Calu3 (cell line): ENCODE data around the gene KRTAP5-5. TPM values are rescaled to one million over a fixed set of nuclear protein-coding genes. Genes with fewer than 3 reads are reported as not detected.
"Not testable (repeated sequence)": the region's sequence is repeated elsewhere in the genome, so short reads cannot be mapped to it uniquely, and the experiment has no call there.

ENCODE experiments used
- BruUV-seq: library from RNA; stranded (reverse); fragments of 400-500 nt; replicated peaks from 2 replicates; lab custom pipeline; 2021; lab: Mats Ljungman, UMichigan
- CTCF ChIA-PET: fragments of 300-600 bp; sonication (Branson Sonifier 250); formaldehyde crosslinking; loops from one replicate; lab custom pipeline; 2022; ENCODE audit warnings: antibody characterized with exemption; lab: Charles Lee
- DNase-seq: peaks from one replicate; pipeline ENCODE4 v3.0.0; 2022
- H3K27ac Mint-ChIP-seq: one replicate; pipeline ENCODE4 v1.8.0; 2022; ENCODE audit warnings: mixed read lengths; ENCODE audit not compliant: unreplicated experiment
- H3K27me3 Mint-ChIP-seq: one replicate; pipeline ENCODE4 v1.8.0; 2022; ENCODE audit warnings: mixed read lengths; ENCODE audit not compliant: unreplicated experiment
- H3K36me3 Mint-ChIP-seq: one replicate; pipeline ENCODE4 v1.8.0; 2022; ENCODE audit warnings: mild to moderate bottlenecking, moderate library complexity, mixed read lengths; ENCODE audit not compliant: insufficient read depth, unreplicated experiment
- H3K4me1 Mint-ChIP-seq: one replicate; pipeline ENCODE4 v1.8.0; 2022; ENCODE audit warnings: mild to moderate bottlenecking, low read depth, mixed read lengths; ENCODE audit not compliant: unreplicated experiment
- H3K4me3 Mint-ChIP-seq: one replicate; pipeline ENCODE4 v1.8.0; 2022; ENCODE audit warnings: mild to moderate bottlenecking, low read depth, moderate library complexity, mixed read lengths; ENCODE audit not compliant: unreplicated experiment
- H3K9me3 Mint-ChIP-seq: one replicate; pipeline ENCODE4 v1.8.0; 2022; ENCODE audit warnings: low read depth, mixed read lengths; ENCODE audit not compliant: unreplicated experiment
- intact Hi-C: fragments of 100-400 bp; cut with micrococcal nuclease; formaldehyde crosslinking; loops from one replicate; pipeline ENCODE4 v1.10.0; 2022; ENCODE audit not compliant: unreplicated experiment
- total RNA-seq: library from RNA; stranded (reverse); gene quantifications from 2 replicates; pipeline ENCODE4 v1.2.3, GENCODE V29; 2022
- TF ChIP-seq, protein P1 (sequence below): fragments of 200-600 bp; IDR thresholded peaks from one replicate; pipeline ENCODE4 v1.8.0; 2022; ENCODE audit warnings: antibody characterized with exemption; ENCODE audit not compliant: unreplicated experiment

The KRTAP5-5 gene
- total RNA-seq, 1 experiment from 2014 or later: not detected

GRCh38 chr11:1656670-1657069 lies 27.1 kb downstream of the KRTAP5-5 start:
- intact Hi-C loops: no loop called here
- Mint-ChIP-seq H3K36me3 (no peaks in the 10 kb centered on the region), H3K27ac (no peak overlapping the region), H3K4me3 (no peak overlapping the region), H3K4me1 (no peaks in the 10 kb centered on the region), H3K27me3 (peaks cover 89% of the 10 kb centered on the region), H3K9me3 (no peaks in the 10 kb centered on the region)
- no TSS peak for BruUV-seq
- no peak for DNase-seq
- CTCF ChIA-PET: no interaction called here
- TF ChIP-seq, protein P1, sequence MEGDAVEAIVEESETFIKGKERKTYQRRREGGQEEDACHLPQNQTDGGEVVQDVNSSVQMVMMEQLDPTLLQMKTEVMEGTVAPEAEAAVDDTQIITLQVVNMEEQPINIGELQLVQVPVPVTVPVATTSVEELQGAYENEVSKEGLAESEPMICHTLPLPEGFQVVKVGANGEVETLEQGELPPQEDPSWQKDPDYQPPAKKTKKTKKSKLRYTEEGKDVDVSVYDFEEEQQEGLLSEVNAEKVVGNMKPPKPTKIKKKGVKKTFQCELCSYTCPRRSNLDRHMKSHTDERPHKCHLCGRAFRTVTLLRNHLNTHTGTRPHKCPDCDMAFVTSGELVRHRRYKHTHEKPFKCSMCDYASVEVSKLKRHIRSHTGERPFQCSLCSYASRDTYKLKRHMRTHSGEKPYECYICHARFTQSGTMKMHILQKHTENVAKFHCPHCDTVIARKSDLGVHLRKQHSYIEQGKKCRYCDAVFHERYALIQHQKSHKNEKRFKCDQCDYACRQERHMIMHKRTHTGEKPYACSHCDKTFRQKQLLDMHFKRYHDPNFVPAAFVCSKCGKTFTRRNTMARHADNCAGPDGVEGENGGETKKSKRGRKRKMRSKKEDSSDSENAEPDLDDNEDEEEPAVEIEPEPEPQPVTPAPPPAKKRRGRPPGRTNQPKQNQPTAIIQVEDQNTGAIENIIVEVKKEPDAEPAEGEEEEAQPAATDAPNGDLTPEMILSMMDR: no peak

DNA sequence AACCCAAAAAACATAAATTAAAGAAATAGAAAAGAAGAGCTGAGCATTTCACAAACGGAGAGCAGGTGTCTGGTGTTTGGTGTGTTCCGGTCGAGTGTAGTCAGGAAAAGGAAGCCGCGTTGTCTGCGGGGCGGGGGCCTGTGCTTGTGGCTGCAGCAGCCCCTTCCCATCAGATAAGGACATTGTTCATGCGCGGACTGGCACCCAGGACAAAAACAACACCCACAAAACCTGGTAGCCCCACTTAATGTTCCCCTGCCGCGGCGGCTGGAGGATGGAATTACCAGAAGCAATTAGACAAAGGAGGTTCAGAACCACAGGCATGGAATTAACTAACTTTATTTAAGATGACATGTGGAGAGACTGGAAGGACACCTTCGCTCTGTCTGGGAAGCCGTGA lies 29.9 kb downstream of the KRTAP5-5 start:
- no peak overlapping the region for H3K27ac Mint-ChIP-seq
- DNase-seq: no peak
- peaks cover 85% of the 10 kb centered on the region for H3K27me3 Mint-ChIP-seq
- no peaks in the 10 kb centered on the region for H3K4me1 Mint-ChIP-seq
- BruUV-seq: no TSS peak
- no peak overlapping the region for H3K4me3 Mint-ChIP-seq
- no peaks in the 10 kb centered on the region for H3K9me3 Mint-ChIP-seq
- no peaks in the 10 kb centered on the region for H3K36me3 Mint-ChIP-seq
- intact Hi-C loops: no loop called here
- TF ChIP-seq, protein P1: no peak
- CTCF ChIA-PET: no interaction called here

DNA sequence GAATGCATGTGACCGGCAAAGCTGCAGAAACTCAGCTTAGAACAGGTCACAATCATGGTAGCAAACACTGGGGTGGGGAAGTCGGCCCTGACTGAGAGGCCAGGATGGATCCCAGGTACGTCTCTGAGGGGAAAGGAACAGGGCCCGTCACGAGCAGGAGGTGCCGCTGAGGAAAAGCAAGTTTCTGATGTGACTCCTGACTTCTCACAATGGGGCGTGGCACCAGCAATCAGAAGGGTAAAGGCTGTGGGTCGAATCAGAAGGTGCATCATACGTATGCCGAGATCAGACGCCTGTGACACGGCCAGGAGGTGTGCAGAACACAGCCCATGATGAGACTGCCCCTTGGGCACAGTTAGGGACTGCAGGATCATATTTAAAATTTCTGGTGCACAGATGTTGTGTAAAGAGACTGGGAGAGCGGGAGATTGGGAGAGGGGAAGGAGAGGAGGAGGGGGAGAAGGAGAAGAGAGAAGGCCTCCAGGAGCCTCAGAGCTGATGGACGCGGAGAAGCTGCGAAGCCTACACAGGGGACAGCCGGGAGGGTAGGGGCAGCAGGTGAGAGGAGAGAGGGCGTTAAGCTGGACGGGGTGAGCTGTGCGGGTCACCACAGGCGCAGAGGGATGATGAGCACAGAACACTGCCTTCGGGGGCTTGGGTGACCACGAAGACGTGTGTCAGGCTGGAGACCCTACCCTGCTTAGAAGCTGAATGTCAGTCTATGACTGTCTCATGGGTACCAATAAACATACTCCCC lies 30.7 kb downstream of the KRTAP5-5 start:
- Mint-ChIP-seq H3K4me1 (no peaks in the 10 kb centered on the region), H3K9me3 (no peaks in the 10 kb centered on the region), H3K4me3 (no peak overlapping the region), H3K36me3 (no peaks in the 10 kb centered on the region), H3K27ac (no peak overlapping the region), H3K27me3 (peaks cover 83% of the 10 kb centered on the region)
- intact Hi-C loops: no loop called here
- DNase-seq: no peak
- TF ChIP-seq, protein P1: no peak
- BruUV-seq: no TSS peak
- CTCF ChIA-PET: no interaction called here

- H3K4me1 Mint-ChIP-seq, CTCF ChIA-PET, H3K4me3 Mint-ChIP-seq, H3K9me3 Mint-ChIP-seq, H3K27ac Mint-ChIP-seq, H3K36me3 Mint-ChIP-seq, intact Hi-C loops, BruUV-seq: not testable (repeated sequence)
- peak; percentile 27 for DNase-seq
- peaks cover 75% of the 10 kb centered on the region for H3K27me3 Mint-ChIP-seq
These were observed 32.1 kb downstream of the KRTAP5-5 start for GRCh38 chr11:1661454-1662269.

GRCh38 chr11:1662699-1663283 lies 33.2 kb downstream of the KRTAP5-5 start:
- H3K4me1 Mint-ChIP-seq, intact Hi-C loops, H3K36me3 Mint-ChIP-seq, DNase-seq, H3K9me3 Mint-ChIP-seq, CTCF ChIA-PET, H3K27ac Mint-ChIP-seq, BruUV-seq, H3K4me3 Mint-ChIP-seq: not testable (repeated sequence)
- H3K27me3 Mint-ChIP-seq: peaks cover 68% of the 10 kb centered on the region
